Measurements from ENCODE around the gene LPP. TPM values are rescaled to one million over a fixed set of nuclear protein-coding genes. Genes with fewer than 3 reads are reported as not detected.

The LPP gene
- total and polyA plus RNA-seq, 2 of the 4 experiments (the other 2 are of a cell fraction), result 16.0 to 130 TPM

- H3K18ac ChIP-seq (ENCODE audit: low read depth, low read length), result no peak overlapping the region
- dilution Hi-C loops (cut with HindIII; ENCODE audit: low sequenced_read_pairs, unreplicated experiment), result no loop called here
- H4K8ac ChIP-seq (ENCODE audit: low read depth in 2 of 2, low read length in 2 of 2), result no peak overlapping the region
- H2AK9ac ChIP-seq (replicated peaks; ENCODE audit: low read depth, low read length, poor library complexity), result no peak overlapping the region
- in situ Hi-C loops (cut with MboI; ENCODE audit: low sequenced_read_pairs), result no loop called here
- no peak overlapping the region for H4K91ac ChIP-seq (ENCODE audit: insufficient read depth, low read depth, low read length)
- H3K14ac ChIP-seq (replicated peaks; ENCODE audit: low read depth, low read length), result no peak overlapping the region
- H3K56ac ChIP-seq (ENCODE audit: extremely low read depth, insufficient read depth, low read length), result no peak overlapping the region
- ChIA-PET CTCF (no interaction called here), POLR2A (ENCODE audit: unreplicated experiment) (no interaction called here)
- TF ChIP-seq ELK1 (IDR thresholded peaks at IDR 0.05; ENCODE audit: borderline replicate concordance, low read depth, low read length), result no peak
- TF ChIP-seq POLR2A (IDR thresholded peaks at IDR 0.05; ENCODE audit: low read depth, low read length), result no peak
- TF ChIP-seq SMC3 (IDR thresholded peaks at IDR 0.05; ENCODE audit: low read depth, low read length), result no peak
- no peak for TF ChIP-seq RCOR1 (IDR thresholded peaks at IDR 0.05; ENCODE audit: insufficient replicate concordance, low read length)
- no peak for TF ChIP-seq FOS (IDR thresholded peaks at IDR 0.05; ENCODE audit: low read depth, low read length)
- TF ChIP-seq CHD1 (IDR thresholded peaks at IDR 0.05; ENCODE audit: low read depth, low read length), result no peak
- no peak for TF ChIP-seq MXI1 (IDR thresholded peaks at IDR 0.05; ENCODE audit: borderline replicate concordance, low read depth, low read length)
- TF ChIP-seq, protein P1, sequence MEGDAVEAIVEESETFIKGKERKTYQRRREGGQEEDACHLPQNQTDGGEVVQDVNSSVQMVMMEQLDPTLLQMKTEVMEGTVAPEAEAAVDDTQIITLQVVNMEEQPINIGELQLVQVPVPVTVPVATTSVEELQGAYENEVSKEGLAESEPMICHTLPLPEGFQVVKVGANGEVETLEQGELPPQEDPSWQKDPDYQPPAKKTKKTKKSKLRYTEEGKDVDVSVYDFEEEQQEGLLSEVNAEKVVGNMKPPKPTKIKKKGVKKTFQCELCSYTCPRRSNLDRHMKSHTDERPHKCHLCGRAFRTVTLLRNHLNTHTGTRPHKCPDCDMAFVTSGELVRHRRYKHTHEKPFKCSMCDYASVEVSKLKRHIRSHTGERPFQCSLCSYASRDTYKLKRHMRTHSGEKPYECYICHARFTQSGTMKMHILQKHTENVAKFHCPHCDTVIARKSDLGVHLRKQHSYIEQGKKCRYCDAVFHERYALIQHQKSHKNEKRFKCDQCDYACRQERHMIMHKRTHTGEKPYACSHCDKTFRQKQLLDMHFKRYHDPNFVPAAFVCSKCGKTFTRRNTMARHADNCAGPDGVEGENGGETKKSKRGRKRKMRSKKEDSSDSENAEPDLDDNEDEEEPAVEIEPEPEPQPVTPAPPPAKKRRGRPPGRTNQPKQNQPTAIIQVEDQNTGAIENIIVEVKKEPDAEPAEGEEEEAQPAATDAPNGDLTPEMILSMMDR (conservative IDR thresholded peaks at IDR 0.05; ENCODE audit: low read depth, low read length), result no peak
- no peak for TF ChIP-seq RFX5 (IDR thresholded peaks at IDR 0.05; ENCODE audit: low read depth, low read length)
- DNase-seq, result no peak
- peaks cover 6% of the 10 kb centered on the region; the same call in 1 of the 2 replicates for H3K9me1 ChIP-seq (ENCODE audit: insufficient read depth, low read length)
- H3K4me3 ChIP-seq (ENCODE audit: insufficient read depth, low read depth, low read length), result no peak overlapping the region
- intact Hi-C loops (cut with micrococcal nuclease), result no loop called here
- peaks cover 5% of the 10 kb centered on the region for H3K4me1 ChIP-seq (ENCODE audit: control insufficient read depth, insufficient read depth, low read length)
- H2AFZ ChIP-seq (replicated peaks; ENCODE audit: low read length, poor library complexity), result no peak overlapping the region
- H2BK20ac ChIP-seq (ENCODE audit: low read depth, low read length), result no peak overlapping the region
- no peaks in the 10 kb centered on the region for H3K27me3 ChIP-seq (ENCODE audit: control insufficient read depth, insufficient read depth, low read length)
- peaks cover 27 to 46% of the 10 kb centered on the region in 2 experiments for H3K79me1 ChIP-seq (ENCODE audit: low read depth in 1 of 2, low read length in 2 of 2)
- no peak overlapping the region for H4K5ac ChIP-seq (ENCODE audit: low read depth, low read length)
- H2BK5ac ChIP-seq (ENCODE audit: low read depth, low read length, poor library complexity, severe bottlenecking), result no peak overlapping the region
- 60% methylated on average over 2 of the region's 8 CpGs; no CpG with 5 or more reads in 1 of the 2 experiments for WGBS, 2 experiments (ENCODE audit: extremely low coverage in 2 of 2, insufficient read length in 1 of 2)
- no peak overlapping the region for H2BK15ac ChIP-seq (ENCODE audit: low read depth, low read length)
- H3K9ac ChIP-seq (ENCODE audit: low read depth, low read length), result no peak overlapping the region
- no peak overlapping the region for H3K27ac ChIP-seq (ENCODE audit: insufficient read depth, low read length)
- no peaks in the 10 kb centered on the region for H3K9me3 ChIP-seq (ENCODE audit: control insufficient read depth, insufficient read depth, low read length)
- H3K4me2 ChIP-seq (ENCODE audit: low read depth, low read length), result no peak overlapping the region
- peaks cover 6% of the 10 kb centered on the region; the same call in 1 of the 2 replicates for H4K20me1 ChIP-seq (ENCODE audit: insufficient read depth, low read length)
- no peak overlapping the region for H2AK5ac ChIP-seq (ENCODE audit: low read depth, low read length)
- no peak overlapping the region for H3K4ac ChIP-seq (ENCODE audit: low read depth, low read length)
- no peak overlapping the region for H3K23ac ChIP-seq (ENCODE audit: low read depth, low read length)
- no TSS peak for BruUV-seq (replicated peaks)
- no peak for ATAC-seq (ENCODE audit: low read depth)
- H2BK120ac ChIP-seq (ENCODE audit: low read depth, low read length), result no peak overlapping the region
- H3K36me3 ChIP-seq (ENCODE audit: control insufficient read depth, insufficient read depth, low read length), result no peaks in the 10 kb centered on the region
Observed at GRCh38 chr3:188839187-188839695, 685.3 kb downstream of the LPP start.
